Transverse colon (tissue), 4 donors: ENCODE measurements around the gene METTL21C. TPM values are rescaled to one million over a fixed set of nuclear protein-coding genes. Genes with fewer than 3 reads are reported as not detected.

Source experiments
- DNase-seq: peaks from one replicate; pipeline ENCODE4 v3.0.0-alpha.2; 2019
- H3K27ac ChIP-seq, 4 donors: fragments of 200-600 bp; sonication (generic); 2 replicates each; pipeline ENCODE4 v1.5.1; 2016 to 2018; ENCODE audit warnings: inconsistent platforms in 4 of 4
- H3K27me3 ChIP-seq: fragments of 200-600 bp; sonication (generic); 2 replicates; pipeline ENCODE4 v1.5.1; 2017; ENCODE audit warnings: inconsistent platforms
- H3K36me3 ChIP-seq, 4 donors: fragments of 200-600 bp; sonication (generic); 2 replicates each; pipeline ENCODE4 v1.5.1; 2017 to 2019; ENCODE audit warnings: inconsistent platforms in 4 of 4
- H3K4me1 ChIP-seq, 4 donors: fragments of 200-600 bp; sonication (generic); 2 replicates each; pipeline ENCODE4 v1.5.1; 2017 to 2020; ENCODE audit warnings: inconsistent platforms in 4 of 4
- H3K4me3 ChIP-seq, 4 donors: fragments of 200-600 bp; sonication (generic); 1 replicate in 1 of 4; 2 replicates in 3 of 4; pipeline versions ENCODE4 v1.5.1 to v1.6.1; 2017 to 2019; ENCODE audit warnings: inconsistent platforms in 4 of 4
- H3K9me3 ChIP-seq, 2 donors: fragments of 200-600 bp; sonication (generic); 2 replicates each; pipeline ENCODE4 v1.5.1; 2017 to 2019; ENCODE audit warnings: inconsistent platforms in 2 of 2
- CTCF ChIP-seq, 5 experiments: fragments of 200-600 bp in 3 of 5; fragments of 450-650 bp in 2 of 5; sonication (generic) in 3 of 5; IDR thresholded peaks; 1 replicate in 2 of 5; 2 replicates in 3 of 5; pipeline ENCODE4 v1.5.1; 2016 to 2017; ENCODE audit warnings: antibody characterized with exemption in 5 of 5, inconsistent platforms in 3 of 5, mild to moderate bottlenecking in 2 of 5, moderate library complexity in 1 of 5
- EP300 ChIP-seq: sonication (generic); formaldehyde crosslinking; IDR thresholded peaks from one replicate; pipeline ENCODE4 v1.6.1; 2017; ENCODE audit warnings: antibody characterized with exemption, low read depth
- POLR2A ChIP-seq: fragments of 450-650 bp; IDR thresholded peaks from one replicate; pipeline ENCODE4 v1.6.1; 2016; ENCODE audit warnings: antibody characterized with exemption, mild to moderate bottlenecking, moderate library complexity
- POLR2AphosphoS5 ChIP-seq, 3 donors: sonication (generic); formaldehyde crosslinking; IDR thresholded peaks; one replicate each; pipeline ENCODE4 v1.6.1; 2016; ENCODE audit warnings: antibody characterized with exemption in 3 of 3
- WGBS, 2 donors: methylation state at CpG; one replicate each; pipeline ENCODE4 v1.1.5; 2018; ENCODE audit warnings: low coverage in 1 of 2; 5-methylcytosine and 5-hydroxymethylcytosine counted together
- in situ Hi-C, 4 donors: fragments of 200-750 bp; cut with MboI; loops; one replicate each; pipeline versions ENCODE4 v1.15.0 to v1.15.1; 2017; ENCODE audit warnings: low sequenced_read_pairs in 3 of 4, low pct_ligation_motif_present in 1 of 4, low pct_unique_long_range_greater_than_20kb in 1 of 4
- intact Hi-C: fragments of 100-400 bp; cut with DNase I; formaldehyde crosslinking; loops from one replicate; pipeline ENCODE4 v1.15.1; 2023; ENCODE audit warnings: low total_unique reads
- total RNA-seq, 4 donors: library from RNA; depleted of rRNA; stranded (reverse); fragments of >200 nt; gene quantifications; one replicate each; pipeline ENCODE4 v1.1.0, GENCODE V29; 2016

Gene METTL21C
- total RNA-seq, 4 donors from 2014 or later = not detected

GRCh38 chr13:102700088-102701031 lies 5.5 kb upstream of the METTL21C start:
- no peak for TF ChIP-seq POLR2A
- no peak for TF ChIP-seq POLR2AphosphoS5 (IDR thresholded peaks at IDR 0.05)
- no peak for TF ChIP-seq CTCF (IDR thresholded peaks at IDR 0.05)
- TF ChIP-seq EP300 = no peak
- intact Hi-C loops = no loop called here
- Histone ChIP-seq H3K27me3 (no peaks in the 10 kb centered on the region), H3K4me3 (no peak overlapping the region), H3K9me3 (peaks cover 0 to 3% of the 10 kb centered on the region in 2 donors), H3K27ac (no peak overlapping the region), H3K4me1 (no peaks in the 10 kb centered on the region), H3K36me3 (no peaks in the 10 kb centered on the region)
- in situ Hi-C loops = no loop called here
- WGBS, 2 donors = 64 to 70% methylated on average over 14 of the region's 14 CpGs
- DNase-seq = no peak

- Histone ChIP-seq H3K4me1 (no peaks in the 10 kb centered on the region), H3K9me3 (peaks cover 0 to 3% of the 10 kb centered on the region in 2 donors), H3K27me3 (no peaks in the 10 kb centered on the region), H3K4me3 (no peak overlapping the region), H3K36me3 (no peaks in the 10 kb centered on the region), H3K27ac (no peak overlapping the region)
- 78% methylated on average over 3 of the region's 3 CpGs; no CpG with 5 or more reads in 1 of the 2 donors for WGBS, 2 donors
- in situ Hi-C loops = no loop called here
- TF ChIP-seq POLR2A (no peak), EP300 (no peak), POLR2AphosphoS5 (IDR thresholded peaks at IDR 0.05) (no peak), CTCF (IDR thresholded peaks at IDR 0.05) (no peak)
- intact Hi-C loops = no loop called here
- DNase-seq = no peak
Observed at GRCh38 chr13:102699504-102699903, 4.7 kb upstream of the METTL21C start.

GRCh38 chr13:102698649-102698980 lies 3.8 kb upstream of the METTL21C start:
- Histone ChIP-seq H3K27me3 (peaks cover 7% of the 10 kb centered on the region), H3K4me1 (no peaks in the 10 kb centered on the region), H3K27ac (no peak overlapping the region), H3K4me3 (no peak overlapping the region), H3K36me3 (no peaks in the 10 kb centered on the region), H3K9me3 (peaks cover 0 to 3% of the 10 kb centered on the region in 2 donors)
- DNase-seq = no peak
- whole genome bisulfite sequencing, 2 donors = 86 to 100% methylated on average over 1 to 2 of the region's 2 CpGs
- in situ Hi-C loops = no loop called here
- TF ChIP-seq POLR2AphosphoS5 (IDR thresholded peaks at IDR 0.05) (no peak), EP300 (no peak), CTCF (IDR thresholded peaks at IDR 0.05) (no peak), POLR2A (no peak)
- intact Hi-C loops = no loop called here

GRCh38 chr13:102697929-102698648 lies 3.2 kb upstream of the METTL21C start:
- Histone ChIP-seq H3K27ac (no peak overlapping the region), H3K27me3 (peaks cover 12% of the 10 kb centered on the region), H3K4me1 (no peaks in the 10 kb centered on the region), H3K4me3 (no peak overlapping the region), H3K36me3 (no peaks in the 10 kb centered on the region), H3K9me3 (peaks cover 0 to 3% of the 10 kb centered on the region in 2 donors)
- in situ Hi-C loops = no loop called here
- no peak for DNase-seq
- intact Hi-C loops = no loop called here
- WGBS, 2 donors = 82 to 87% methylated on average over 7 to 8 of the region's 8 CpGs
- no peak for TF ChIP-seq POLR2A
- no peak for TF ChIP-seq CTCF (IDR thresholded peaks at IDR 0.05)
